Gastroesophageal sphincter (tissue), 3 donors: ENCODE measurements around the gene KIF26B.

Source experiments
- CTCF ChIP-seq, 4 experiments: fragments of 200-600 bp in 2 of 4; fragments of 450-650 bp in 2 of 4; sonication (generic) in 1 of 4; IDR thresholded peaks; one replicate each; pipeline ENCODE4 v1.5.1; 2017 to 2019; ENCODE audit warnings: antibody characterized with exemption in 4 of 4, mild to moderate bottlenecking in 2 of 4, moderate library complexity in 2 of 4
- POLR2A ChIP-seq, 2 donors: fragments of 450-650 bp; IDR thresholded peaks; one replicate each; pipeline ENCODE4 v1.6.1; 2017; ENCODE audit warnings: antibody characterized with exemption in 2 of 2, mild to moderate bottlenecking in 2 of 2, moderate library complexity in 1 of 2

- TF ChIP-seq CTCF (IDR thresholded peaks at IDR 0.05) (no peak), POLR2A (IDR thresholded peaks at IDR 0.05) (no peak)
Measured at GRCh38 chr1:245129319-245130240, 25.2 kb upstream of the KIF26B start.
